ENCODE results near the gene PRKCH. TPM values are rescaled to one million over a fixed set of nuclear protein-coding genes. Genes with fewer than 3 reads are reported as not detected.

The PRKCH gene
- total and polyA plus RNA-seq, 2 of the 13 experiments (the other 11 are each of a cell fraction or from before 2014, with no cell fraction given): 0.48 to 1.3 TPM

DNA sequence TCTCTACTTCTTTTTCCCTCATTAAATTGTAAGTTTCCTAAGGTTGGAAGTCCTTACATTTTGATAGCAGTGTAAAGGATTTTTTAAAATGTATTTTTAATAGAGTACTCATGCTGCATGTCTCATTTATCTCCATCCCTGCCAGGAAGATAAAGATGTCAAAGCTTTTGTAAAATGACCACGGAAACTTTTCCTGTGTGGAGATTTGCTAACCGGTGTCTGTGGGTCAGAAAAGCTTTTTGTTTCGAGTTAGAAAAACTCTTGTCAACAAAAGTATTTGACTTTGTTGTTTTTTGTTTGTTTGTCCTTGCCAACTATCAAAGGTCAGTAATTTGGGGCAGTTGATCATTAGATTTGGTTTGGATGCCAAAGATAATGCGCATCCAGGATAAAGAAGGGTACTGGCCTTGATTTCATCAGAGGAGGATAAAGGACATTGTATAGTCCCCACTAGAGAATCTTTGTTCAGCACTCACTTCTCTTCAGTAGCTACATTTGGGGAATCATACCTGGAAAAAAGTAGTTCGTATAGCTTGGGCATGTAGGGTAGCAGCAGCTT lies 217.2 kb downstream of the PRKCH start:
- in situ Hi-C loops (cut with HindIII; ENCODE audit: extremely low pct_ligation_motif_present, low pct_unique_long_range_greater_than_20kb) (loop anchor here (10.0 kb wide), 1 partner anchor 64 kb away; no protein-coding TSS in a partner anchor), intact Hi-C loops (cut with micrococcal nuclease; ENCODE audit: unreplicated experiment) (loop anchor here (10.0 kb wide), 1 partner anchor 296 kb away; no protein-coding TSS in a partner anchor)
- H4K20me1 ChIP-seq (ENCODE audit: insufficient read depth, low read length): no peaks in the 10 kb centered on the region
- H3K4me3 ChIP-seq (replicated peaks in 1 of 3; ENCODE audit: insufficient read depth in 1 of 3, low read depth in 2 of 3, low read length in 3 of 3): peak overlapping the region in 1 of 3 experiments; percentile 36; a peak in 1 of 6 replicates
- H2AFZ ChIP-seq (ENCODE audit: low read length): no peak overlapping the region
- POLR2A ChIA-PET: interaction anchor here (0.9 to 5.6 kb wide), 6 partner anchors 10 to 46 kb away, joined by 3 to 146 read pairs (median 33); no protein-coding TSS in a partner anchor
- H3K36me3 ChIP-seq (replicated peaks in 1 of 2; ENCODE audit: control insufficient read depth in 1 of 2, insufficient read depth in 2 of 2, low read length in 2 of 2): no peaks in the 10 kb centered on the region
- H3K4me2 ChIP-seq (ENCODE audit: low read depth, low read length): peak overlapping the region; percentile 77
- BruUV-seq (replicated peaks): no TSS peak
- TF ChIP-seq, protein P1, sequence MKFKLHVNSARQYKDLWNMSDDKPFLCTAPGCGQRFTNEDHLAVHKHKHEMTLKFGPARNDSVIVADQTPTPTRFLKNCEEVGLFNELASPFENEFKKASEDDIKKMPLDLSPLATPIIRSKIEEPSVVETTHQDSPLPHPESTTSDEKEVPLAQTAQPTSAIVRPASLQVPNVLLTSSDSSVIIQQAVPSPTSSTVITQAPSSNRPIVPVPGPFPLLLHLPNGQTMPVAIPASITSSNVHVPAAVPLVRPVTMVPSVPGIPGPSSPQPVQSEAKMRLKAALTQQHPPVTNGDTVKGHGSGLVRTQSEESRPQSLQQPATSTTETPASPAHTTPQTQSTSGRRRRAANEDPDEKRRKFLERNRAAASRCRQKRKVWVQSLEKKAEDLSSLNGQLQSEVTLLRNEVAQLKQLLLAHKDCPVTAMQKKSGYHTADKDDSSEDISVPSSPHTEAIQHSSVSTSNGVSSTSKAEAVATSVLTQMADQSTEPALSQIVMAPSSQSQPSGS (CRISPR knock-in tag; IDR thresholded peaks at IDR 0.05): no peak
- TF ChIP-seq, protein P2, sequence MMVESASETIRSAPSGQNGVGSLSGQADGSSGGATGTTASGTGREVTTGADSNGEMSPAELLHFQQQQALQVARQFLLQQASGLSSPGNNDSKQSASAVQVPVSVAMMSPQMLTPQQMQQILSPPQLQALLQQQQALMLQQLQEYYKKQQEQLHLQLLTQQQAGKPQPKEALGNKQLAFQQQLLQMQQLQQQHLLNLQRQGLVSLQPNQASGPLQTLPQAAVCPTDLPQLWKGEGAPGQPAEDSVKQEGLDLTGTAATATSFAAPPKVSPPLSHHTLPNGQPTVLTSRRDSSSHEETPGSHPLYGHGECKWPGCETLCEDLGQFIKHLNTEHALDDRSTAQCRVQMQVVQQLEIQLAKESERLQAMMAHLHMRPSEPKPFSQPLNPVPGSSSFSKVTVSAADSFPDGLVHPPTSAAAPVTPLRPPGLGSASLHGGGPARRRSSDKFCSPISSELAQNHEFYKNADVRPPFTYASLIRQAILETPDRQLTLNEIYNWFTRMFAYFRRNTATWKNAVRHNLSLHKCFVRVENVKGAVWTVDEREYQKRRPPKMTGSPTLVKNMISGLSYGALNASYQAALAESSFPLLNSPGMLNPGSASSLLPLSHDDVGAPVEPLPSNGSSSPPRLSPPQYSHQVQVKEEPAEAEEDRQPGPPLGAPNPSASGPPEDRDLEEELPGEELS (CRISPR knock-in tag; IDR thresholded peaks at IDR 0.05): peak; percentile 35; the same call in 1 of the 2 replicates
- H3K27ac ChIP-seq (ENCODE audit: extremely low read length, insufficient read depth, low read length): peak overlapping the region; percentile 91
- no peaks in the 10 kb centered on the region for H3K9me3 ChIP-seq (ENCODE audit: low read length)
- DNase-seq (ENCODE audit: low spot score) (no peak), ATAC-seq (no peak), FAIRE-seq (no peak)
- H3K4me1 ChIP-seq (ENCODE audit: insufficient read depth, low read length): peaks cover 70% of the 10 kb centered on the region
- no peaks in the 10 kb centered on the region for H3K79me2 ChIP-seq (ENCODE audit: insufficient read depth, low read length)
- H3K27me3 ChIP-seq (ENCODE audit: control insufficient read depth in 1 of 2, insufficient read depth in 2 of 2, low read length in 2 of 2): no peaks in the 10 kb centered on the region
- CTCF ChIA-PET (ENCODE audit: low intra/inter-chr PET ratio, low total read pairs): no interaction called here
- peak overlapping the region; percentile 78 for H3K9ac ChIP-seq (ENCODE audit: insufficient read depth, low read depth, low read length)
- whole genome bisulfite sequencing (ENCODE audit: low lambda C conversion rate): 59% methylated on average over 5 of the region's 5 CpGs

DNA sequence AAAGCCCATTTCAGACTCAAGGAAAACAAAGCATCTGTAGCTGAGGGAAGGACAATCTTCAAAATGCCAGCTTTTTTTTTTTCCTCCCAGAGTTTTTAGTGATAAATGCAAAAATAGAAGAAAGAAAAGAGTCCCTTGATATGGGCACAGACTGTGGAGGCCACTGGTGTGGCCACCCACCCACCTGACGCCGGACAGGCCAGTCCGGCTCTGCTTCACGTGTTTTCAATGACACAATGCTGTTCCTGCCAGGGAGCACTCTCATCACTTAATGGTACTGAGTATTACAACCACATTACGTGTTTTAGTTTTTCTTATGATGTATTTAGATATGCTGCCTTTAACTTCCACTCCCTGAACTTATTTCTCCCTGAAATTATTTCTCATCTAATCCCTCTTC lies 218.3 kb downstream of the PRKCH start:
- Histone ChIP-seq H3K4me2 (ENCODE audit: low read depth, low read length) (no peak overlapping the region), H3K4me3 (replicated peaks in 1 of 3; ENCODE audit: insufficient read depth in 1 of 3, low read depth in 2 of 3, low read length in 3 of 3) (no peak overlapping the region), H3K79me2 (ENCODE audit: insufficient read depth, low read length) (no peaks in the 10 kb centered on the region), H3K4me1 (ENCODE audit: insufficient read depth, low read length) (peaks cover 73% of the 10 kb centered on the region), H4K20me1 (ENCODE audit: insufficient read depth, low read length) (no peaks in the 10 kb centered on the region), H2AFZ (ENCODE audit: low read length) (no peak overlapping the region), H3K9me3 (ENCODE audit: low read length) (no peaks in the 10 kb centered on the region), H3K27me3 (ENCODE audit: control insufficient read depth in 1 of 2, insufficient read depth in 2 of 2, low read length in 2 of 2) (no peaks in the 10 kb centered on the region), H3K9ac (ENCODE audit: insufficient read depth, low read depth, low read length) (no peak overlapping the region), H3K27ac (ENCODE audit: extremely low read length, insufficient read depth, low read length) (no peak overlapping the region), H3K36me3 (replicated peaks in 1 of 2; ENCODE audit: control insufficient read depth in 1 of 2, insufficient read depth in 2 of 2, low read length in 2 of 2) (no peaks in the 10 kb centered on the region)
- DNase-seq (ENCODE audit: low spot score) (no peak), FAIRE-seq (no peak), ATAC-seq (no peak)
- BruUV-seq (replicated peaks): no TSS peak
- in situ Hi-C loops (cut with HindIII; ENCODE audit: extremely low pct_ligation_motif_present, low pct_unique_long_range_greater_than_20kb): loop anchor here (10.0 kb wide), 1 partner anchor 65 kb away; no protein-coding TSS in a partner anchor
- ChIA-PET POLR2A (interaction anchor here (5.1 to 5.6 kb wide), 3 partner anchors 13 to 20 kb away, joined by 60 to 146 read pairs (median 99); no protein-coding TSS in a partner anchor), CTCF (ENCODE audit: low intra/inter-chr PET ratio, low total read pairs) (no interaction called here)
- intact Hi-C loops (cut with micrococcal nuclease; ENCODE audit: unreplicated experiment): loop anchor here (10.0 kb wide), 1 partner anchor 295 kb away; no protein-coding TSS in a partner anchor
- 95% methylated on average over 5 of the region's 5 CpGs for WGBS (ENCODE audit: low lambda C conversion rate)
- TF ChIP-seq CHD4 (IDR thresholded peaks at IDR 0.05; ENCODE audit: borderline replicate concordance, low read length) (no peak), TBP (CRISPR knock-in tag; IDR thresholded peaks at IDR 0.05) (no peak), SRF (IDR thresholded peaks at IDR 0.05; ENCODE audit: low read depth, low read length) (no peak), ISL2 (CRISPR knock-in tag; IDR thresholded peaks at IDR 0.05) (no peak), ZNF761 (CRISPR knock-in tag; conservative IDR thresholded peaks at IDR 0.05) (no peak), ZNF720 (CRISPR knock-in tag; IDR thresholded peaks at IDR 0.05) (no peak)
- TF ChIP-seq, protein P3, sequence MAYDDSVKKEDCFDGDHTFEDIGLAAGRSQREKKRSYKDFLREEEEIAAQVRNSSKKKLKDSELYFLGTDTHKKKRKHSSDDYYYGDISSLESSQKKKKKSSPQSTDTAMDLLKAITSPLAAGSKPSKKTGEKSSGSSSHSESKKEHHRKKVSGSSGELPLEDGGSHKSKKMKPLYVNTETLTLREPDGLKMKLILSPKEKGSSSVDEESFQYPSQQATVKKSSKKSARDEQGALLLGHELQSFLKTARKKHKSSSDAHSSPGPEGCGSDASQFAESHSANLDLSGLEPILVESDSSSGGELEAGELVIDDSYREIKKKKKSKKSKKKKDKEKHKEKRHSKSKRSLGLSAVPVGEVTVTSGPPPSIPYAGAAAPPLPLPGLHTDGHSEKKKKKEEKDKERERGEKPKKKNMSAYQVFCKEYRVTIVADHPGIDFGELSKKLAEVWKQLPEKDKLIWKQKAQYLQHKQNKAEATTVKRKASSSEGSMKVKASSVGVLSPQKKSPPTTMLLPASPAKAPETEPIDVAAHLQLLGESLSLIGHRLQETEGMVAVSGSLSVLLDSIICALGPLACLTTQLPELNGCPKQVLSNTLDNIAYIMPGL (CRISPR knock-in tag; IDR thresholded peaks at IDR 0.05; ENCODE audit: borderline replicate concordance in 1 of 2, low read depth in 1 of 2): no peak
- TF ChIP-seq, protein P4, sequence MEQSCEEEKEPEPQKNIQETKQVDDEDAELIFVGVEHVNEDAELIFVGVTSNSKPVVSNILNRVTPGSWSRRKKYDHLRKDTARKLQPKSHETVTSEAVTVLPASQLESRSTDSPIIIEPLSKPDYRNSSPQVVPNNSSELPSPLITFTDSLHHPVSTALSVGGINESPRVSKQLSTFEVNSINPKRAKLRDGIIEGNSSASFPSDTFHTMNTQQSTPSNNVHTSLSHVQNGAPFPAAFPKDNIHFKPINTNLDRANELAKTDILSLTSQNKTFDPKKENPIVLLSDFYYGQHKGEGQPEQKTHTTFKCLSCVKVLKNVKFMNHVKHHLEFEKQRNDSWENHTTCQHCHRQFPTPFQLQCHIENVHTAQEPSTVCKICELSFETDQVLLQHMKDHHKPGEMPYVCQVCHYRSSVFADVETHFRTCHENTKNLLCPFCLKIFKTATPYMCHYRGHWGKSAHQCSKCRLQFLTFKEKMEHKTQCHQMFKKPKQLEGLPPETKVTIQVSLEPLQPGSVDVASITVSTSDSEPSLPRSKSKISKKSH (CRISPR knock-in tag; IDR thresholded peaks at IDR 0.05; ENCODE audit: borderline replicate concordance): no peak
